GM12878 (cell line): Measurements from ENCODE around the gene USP28. TPM values are rescaled to one million over a fixed set of nuclear protein-coding genes. Genes with fewer than 3 reads are reported as not detected.

ENCODE experiments used
- ATAC-seq: fragments of 200-7000 bp; cut with Tn5 transposase; 3 replicates; pipeline ENCODE4 v1.9.1; 2020; ENCODE audit warnings: mild to moderate bottlenecking, moderate library complexity
- BruUV-seq: library from RNA; stranded (reverse); fragments of 400-500 nt; replicated peaks from 2 replicates; lab custom pipeline; 2021; lab: Mats Ljungman, UMichigan
- CTCF ChIA-PET: fragments of 300-600 bp; sonication (Branson Sonifier 250); formaldehyde crosslinking; extraction: SDS; loops from one replicate; lab custom pipeline; 2021; ENCODE audit warnings: inconsistent platforms; lab: Yijun Ruan, JAX
- POLR2A ChIA-PET: fragments of 350-600 bp; formaldehyde crosslinking; extraction: SDS; loops from one replicate; lab custom pipeline; 2021; ENCODE audit warnings: inconsistent platforms; lab: Charles Lee
- RAD21 ChIA-PET: fragments of 300-600 bp; sonication (Branson Sonifier 250); formaldehyde crosslinking; loops from one replicate; lab custom pipeline; 2023; ENCODE audit warnings: antibody characterized with exemption; ENCODE audit not compliant: unreplicated experiment; lab: Charles Lee
- SMC1A ChIA-PET: fragments of 300-600 bp; sonication (Branson Sonifier 250); formaldehyde crosslinking; loops from one replicate; lab custom pipeline; 2023; ENCODE audit not compliant: unreplicated experiment, uncharacterized antibody; lab: Charles Lee
- DNase-seq: peaks from one replicate; pipeline ENCODE4 v3.0.0-alpha.2; 2011; ENCODE audit warnings: low read depth, low spot score
- FAIRE-seq: peaks from 3 replicates; lab custom pipeline; 2011; peaks lifted over from hg19 to GRCh38; lab: Jason Lieb, UNC
- H2AFZ ChIP-seq: 2 replicates; pipeline ENCODE4 v1.6.0; 2011; ENCODE audit warnings: low read depth, low read length, control low read depth; ENCODE audit not compliant: control insufficient read depth
- H3K27ac ChIP-seq: 2 replicates; pipeline ENCODE4 v1.5.1; 2011; ENCODE audit warnings: control low read depth; ENCODE audit not compliant: control insufficient read depth, insufficient read depth
- H3K27me3 ChIP-seq, 2 experiments: replicated peaks in 1 of 2; 2 replicates each; pipeline versions ENCODE4 v1.6.0 to v1.6.1; 2011; ENCODE audit warnings: low read length in 1 of 2; ENCODE audit not compliant: control insufficient read depth in 2 of 2, insufficient read depth in 2 of 2
- H3K36me3 ChIP-seq, 2 experiments: 2 replicates each; pipeline ENCODE4 v1.5.1; 2011; ENCODE audit warnings: low read length in 1 of 2; ENCODE audit not compliant: control insufficient read depth in 2 of 2, insufficient read depth in 2 of 2
- H3K4me1 ChIP-seq: 2 replicates; pipeline ENCODE4 v1.6.1; 2011; ENCODE audit warnings: mild to moderate bottlenecking, low read length, moderate library complexity, mixed read lengths; ENCODE audit not compliant: control insufficient read depth, insufficient read depth
- H3K4me2 ChIP-seq: 2 replicates; pipeline ENCODE4 v1.6.0; 2011; ENCODE audit warnings: control low read depth; ENCODE audit not compliant: control insufficient read depth, insufficient read depth
- H3K4me3 ChIP-seq: fragments of 200-600 bp; sonication (generic); 2 replicates; pipeline ENCODE4 v1.5.1; 2016
- H3K79me2 ChIP-seq: 2 replicates; pipeline ENCODE4 v1.6.0; 2011; ENCODE audit warnings: low read length; ENCODE audit not compliant: control insufficient read depth, insufficient read depth
- H3K9ac ChIP-seq: 2 replicates; pipeline ENCODE4 v1.8.0; 2011; ENCODE audit warnings: low read length, control low read depth, mixed read lengths; ENCODE audit not compliant: control insufficient read depth, insufficient read depth
- H3K9me3 ChIP-seq: replicated peaks from 3 replicates; pipeline ENCODE4 v1.5.1; 2011; ENCODE audit warnings: mild to moderate bottlenecking, low read length; ENCODE audit not compliant: control insufficient read depth, insufficient read depth
- H4K20me1 ChIP-seq: 2 replicates; pipeline ENCODE4 v1.6.0; 2011; ENCODE audit not compliant: control insufficient read depth, insufficient read depth
- CREB1 ChIP-seq: IDR thresholded peaks from 2 replicates; pipeline ENCODE4 v1.6.1; 2012; ENCODE audit warnings: low read depth, mild to moderate bottlenecking, inconsistent platforms
- E2F8 ChIP-seq: fragments of 450-650 bp; IDR thresholded peaks from 2 replicates; pipeline ENCODE4 v1.6.1; 2018; ENCODE audit warnings: mild to moderate bottlenecking, low read depth, moderate library complexity; ENCODE audit not compliant: partially characterized antibody
- ESRRA ChIP-seq: IDR thresholded peaks from 2 replicates; pipeline ENCODE4 v1.6.1; 2012; ENCODE audit warnings: mild to moderate bottlenecking, low read length, improper control_type of control experiment
- GATAD2B ChIP-seq: fragments of 450-650 bp; conservative IDR thresholded peaks from 2 replicates; pipeline ENCODE4 v1.6.1; 2017; ENCODE audit warnings: low read depth, mild to moderate bottlenecking, moderate library complexity
- IRF5 ChIP-seq: fragments of 450-650 bp; IDR thresholded peaks from 2 replicates; pipeline ENCODE4 v1.6.1; 2017; ENCODE audit warnings: borderline replicate concordance
- MLLT1 ChIP-seq: fragments of 450-650 bp; IDR thresholded peaks from 2 replicates; pipeline ENCODE4 v1.6.1; 2016; ENCODE audit warnings: mild to moderate bottlenecking
- PAX8 ChIP-seq: fragments of 450-650 bp; IDR thresholded peaks from 2 replicates; pipeline ENCODE4 v1.6.1; 2017; ENCODE audit warnings: mild to moderate bottlenecking, moderate library complexity
- SIN3A ChIP-seq: IDR thresholded peaks from 2 replicates; pipeline ENCODE4 v1.6.1; 2012; ENCODE audit warnings: low read depth, low read length, improper control_type of control experiment
- SREBF2 ChIP-seq: IDR thresholded peaks from 2 replicates; pipeline ENCODE4 v1.6.1; 2012; ENCODE audit warnings: mild to moderate bottlenecking, low read length
- USF2 ChIP-seq: IDR thresholded peaks from 2 replicates; pipeline ENCODE4 v1.6.1; 2011; ENCODE audit warnings: low read depth, low read length, improper control_type of control experiment, borderline replicate concordance
- ZBTB40 ChIP-seq: fragments of 450-650 bp; IDR thresholded peaks from 2 replicates; pipeline ENCODE4 v1.6.1; 2016; ENCODE audit warnings: mild to moderate bottlenecking, moderate library complexity, borderline replicate concordance
- WGBS: methylation state at CpG from one replicate; pipeline ENCODE4 v1.1.6; 2016; ENCODE audit warnings: low lambda C conversion rate; ENCODE audit not compliant: insufficient replicate concordance, insufficient coverage; ENCODE audit errors: missing lambda C conversion rate; 5-methylcytosine and 5-hydroxymethylcytosine counted together
- in situ Hi-C: fragments of 300-500 bp; cut with MboI; formaldehyde crosslinking; loops from 9 replicates; pipeline ENCODE4 v1.14.3; 2018; ENCODE audit warnings: mixed read lengths
- intact Hi-C: fragments of 100-400 bp; cut with micrococcal nuclease; formaldehyde crosslinking; loops from one replicate; pipeline ENCODE4 v1.14.2; 2022; ENCODE audit not compliant: unreplicated experiment
- polyA plus RNA-seq, 11 experiments: library from polyadenylated mRNA; depleted of rRNA in 4 of 11; unstranded in 6 of 11; stranded (reverse) in 5 of 11; fragments of >200 nt; fragmentation: Nextera tagmentation in 4 of 11; fragmentation: Illumina TruSeq in 1 of 11; extraction: Ambion mirVana in 4 of 11; extraction: Trizol in 1 of 11; gene quantifications; 1 replicate in 1 of 11; 2 replicates in 10 of 11; pipeline versions ENCODE4 v1.2.1 to v1.2.3, GENCODE V29; 2011 to 2016; ENCODE audit warnings: inconsistent platforms in 2 of 11, missing spikeins in 2 of 11, low read depth in 1 of 11
- total RNA-seq, 4 experiments: library from RNA; depleted of rRNA in 3 of 4; stranded (reverse); fragments of >200 nt in 3 of 4; fragmentation: Illumina TruSeq in 1 of 4; extraction: Trizol in 1 of 4; gene quantifications; 2 replicates each; pipeline versions ENCODE4 v1.2.1 to v1.2.3, GENCODE V29; 2013 to 2021

Gene USP28
- total and polyA plus RNA-seq, 10 of the 15 experiments (the other 5 are each of a cell fraction or from before 2014, with no cell fraction given), result 2.8 to 60.4 (median 24.1) TPM

GRCh38 chr11:113850188-113850587 is 25.2 kb downstream of the USP28 start (continued):
- TF ChIP-seq ZBTB40, result no peak
- TF ChIP-seq, all 136 proteins: peak for 0

- POLR2A ChIA-PET, result interaction anchor here (1.0 kb wide), 1 partner anchor 8 kb away, joined by 3 read pairs; no protein-coding TSS in a partner anchor
- RAD21 ChIA-PET, result no interaction called here
- no peak for DNase-seq
- no TSS peak for BruUV-seq
- Histone ChIP-seq H2AFZ (no peak overlapping the region), H3K9me3 (no peaks in the 10 kb centered on the region), H3K36me3 (peaks cover 8 to 24% of the 10 kb centered on the region in 2 experiments; a peak in 3 of 4 replicates)
- TF ChIP-seq CREB1 (no peak), SREBF2 (no peak), USF2 (no peak), E2F8 (no peak), IRF5 (no peak), MLLT1 (no peak), ESRRA (no peak), GATAD2B (no peak), PAX8 (no peak), SIN3A (no peak)
- TF ChIP-seq, all 136 proteins: peak for 0
- in situ Hi-C loops (no loop called here), intact Hi-C loops (no loop called here)
- H3K27ac ChIP-seq, result no peak overlapping the region
- H3K79me2 ChIP-seq, result no peaks in the 10 kb centered on the region; the same call in none of the 2 replicates
- H3K4me2 ChIP-seq, result no peak overlapping the region
- 95% methylated on average over 4 of the region's 4 CpGs for WGBS
- no peaks in the 10 kb centered on the region for H4K20me1 ChIP-seq
- no peaks in the 10 kb centered on the region for H3K27me3 ChIP-seq
- H3K4me3 ChIP-seq, result no peak overlapping the region
- H3K4me1 ChIP-seq, result peaks cover 4% of the 10 kb centered on the region; the same call in 1 of the 2 replicates
- ATAC-seq (no peak), FAIRE-seq (no peak)
- ChIA-PET SMC1A (no interaction called here), CTCF (interaction anchor here (1.0 to 1.2 kb wide), 2 partner anchors 10 to 43 kb away, joined by 3 read pairs; no protein-coding TSS in a partner anchor)
- H3K9ac ChIP-seq, result no peak overlapping the region
These were observed 25.7 kb downstream of the USP28 start for GRCh38 chr11:113849713-113850112.
